Stomach (tissue), 4 donors: Measurements from ENCODE around the gene RREB1.

Experiments
- CTCF ChIP-seq, 7 experiments: fragments of 450-650 bp in 4 of 7; fragments of 200-600 bp in 3 of 7; sonication (generic) in 3 of 7; IDR thresholded peaks; one replicate each; pipeline ENCODE4 v1.5.1; 2016 to 2019; ENCODE audit warnings: antibody characterized with exemption in 7 of 7, control low read depth in 2 of 7, mild to moderate bottlenecking in 1 of 7
- POLR2A ChIP-seq, 4 donors: fragments of 450-650 bp; IDR thresholded peaks; one replicate each; pipeline ENCODE4 v1.6.1; 2016; ENCODE audit warnings: antibody characterized with exemption in 4 of 4, control low read depth in 2 of 4, mild to moderate bottlenecking in 1 of 4, moderate library complexity in 1 of 4

GRCh38 chr6:7260291-7261031, 152.7 kb downstream of the RREB1 start:
- TF ChIP-seq POLR2A (IDR thresholded peaks at IDR 0.05): no peak
- TF ChIP-seq CTCF (IDR thresholded peaks at IDR 0.05): no peak
